ENCODE results near the gene MIA3.

Gene MIA3

GRCh38 chr1:222582099-222582774 is 35.7 kb upstream of the MIA3 start:
- Histone ChIP-seq H3K79me1 (replicated peaks; ENCODE audit: low read length, poor library complexity, severe bottlenecking) (peaks cover 13% of the 10 kb centered on the region), H3K36me3 (ENCODE audit: control insufficient read depth in 1 of 2, insufficient read depth in 2 of 2, low read depth in 1 of 2, low read length in 2 of 2) (peaks cover 4 to 60% of the 10 kb centered on the region in 2 experiments), H2AK5ac (ENCODE audit: low read length, severe bottlenecking) (no peak overlapping the region), H3K27ac (ENCODE audit: low read length, poor library complexity, severe bottlenecking) (no peak overlapping the region), H2BK12ac (ENCODE audit: low read length in 2 of 2) (no peak overlapping the region), H3K9ac (ENCODE audit: low read length) (peak overlapping the region; percentile 3), H2BK5ac (ENCODE audit: low read depth, low read length, poor library complexity, severe bottlenecking) (no peak overlapping the region), H4K91ac (ENCODE audit: low read length) (no peak overlapping the region), H3K4me2 (ENCODE audit: low read length, poor library complexity, severe bottlenecking) (no peak overlapping the region), H3K18ac (ENCODE audit: low read depth in 1 of 2, low read length in 2 of 2) (no peak overlapping the region), H3K4ac (ENCODE audit: low read depth in 1 of 2, low read length in 2 of 2) (no peak overlapping the region), H4K8ac (ENCODE audit: low read length) (no peak overlapping the region), H3K14ac (ENCODE audit: low read length in 2 of 2) (no peak overlapping the region), H3K9me3 (ENCODE audit: control insufficient read depth, low read length) (no peaks in the 10 kb centered on the region), H3K4me1 (ENCODE audit: control insufficient read depth, insufficient read depth, low read depth, low read length) (no peaks in the 10 kb centered on the region), H3K27me3 (ENCODE audit: control insufficient read depth in 1 of 2, insufficient read depth in 1 of 2, low read length in 2 of 2) (no peaks in the 10 kb centered on the region), H3K4me3 (ENCODE audit: insufficient read depth in 1 of 2, low read depth in 1 of 2, low read length in 2 of 2) (no peak overlapping the region), H3K23ac (ENCODE audit: low read length in 2 of 2) (no peak overlapping the region), H2BK120ac (ENCODE audit: low read depth, low read length) (no peak overlapping the region), H2BK15ac (ENCODE audit: low read depth, poor library complexity, severe bottlenecking) (no peak overlapping the region), H2AFZ (ENCODE audit: low read depth, low read length) (no peak overlapping the region)
- DNase-seq: no peak
- WGBS: 71% methylated on average over 3 of the region's 4 CpGs

- no peak overlapping the region for H2BK5ac ChIP-seq (ENCODE audit: low read depth, low read length, poor library complexity, severe bottlenecking)
- 97% methylated on average over 5 of the region's 5 CpGs for WGBS
- peaks cover 13% of the 10 kb centered on the region for H3K79me1 ChIP-seq (replicated peaks; ENCODE audit: low read length, poor library complexity, severe bottlenecking)
- no peak overlapping the region for H3K27ac ChIP-seq (ENCODE audit: low read length, poor library complexity, severe bottlenecking)
- no peak overlapping the region for H2BK12ac ChIP-seq (ENCODE audit: low read length in 2 of 2)
- H2BK120ac ChIP-seq (ENCODE audit: low read depth, low read length): no peak overlapping the region
- no peaks in the 10 kb centered on the region for H3K27me3 ChIP-seq (ENCODE audit: control insufficient read depth in 1 of 2, insufficient read depth in 1 of 2, low read length in 2 of 2)
- no peak overlapping the region for H4K8ac ChIP-seq (ENCODE audit: low read length)
- H2AK5ac ChIP-seq (ENCODE audit: low read length, severe bottlenecking): no peak overlapping the region
- H3K23ac ChIP-seq (ENCODE audit: low read length in 2 of 2): no peak overlapping the region
- H3K4me2 ChIP-seq (ENCODE audit: low read length, poor library complexity, severe bottlenecking): no peak overlapping the region
- H2BK15ac ChIP-seq (ENCODE audit: low read depth, poor library complexity, severe bottlenecking): no peak overlapping the region
- peaks cover 4 to 61% of the 10 kb centered on the region in 2 experiments for H3K36me3 ChIP-seq (ENCODE audit: control insufficient read depth in 1 of 2, insufficient read depth in 2 of 2, low read depth in 1 of 2, low read length in 2 of 2)
- no peak overlapping the region for H3K18ac ChIP-seq (ENCODE audit: low read depth in 1 of 2, low read length in 2 of 2)
- H3K14ac ChIP-seq (ENCODE audit: low read length in 2 of 2): no peak overlapping the region
- H3K4me3 ChIP-seq (ENCODE audit: insufficient read depth in 1 of 2, low read depth in 1 of 2, low read length in 2 of 2): no peak overlapping the region
- no peak overlapping the region for H2AFZ ChIP-seq (ENCODE audit: low read depth, low read length)
- H3K4me1 ChIP-seq (ENCODE audit: control insufficient read depth, insufficient read depth, low read depth, low read length): no peaks in the 10 kb centered on the region
- no peak overlapping the region for H3K4ac ChIP-seq (ENCODE audit: low read depth in 1 of 2, low read length in 2 of 2)
- no peak for DNase-seq
- H3K9ac ChIP-seq (ENCODE audit: low read length): no peak overlapping the region
- H3K9me3 ChIP-seq (ENCODE audit: control insufficient read depth, low read length): no peaks in the 10 kb centered on the region
- no peak overlapping the region for H4K91ac ChIP-seq (ENCODE audit: low read length)
These were observed 34.8 kb upstream of the MIA3 start for GRCh38 chr1:222583079-222583478.

- Histone ChIP-seq H3K4me1 (ENCODE audit: control insufficient read depth, insufficient read depth, low read depth, low read length) (peaks cover 3% of the 10 kb centered on the region), H2BK12ac (ENCODE audit: low read length in 2 of 2) (no peak overlapping the region), H3K14ac (ENCODE audit: low read length in 2 of 2) (no peak overlapping the region), H3K4me2 (ENCODE audit: low read length, poor library complexity, severe bottlenecking) (no peak overlapping the region), H3K36me3 (ENCODE audit: control insufficient read depth in 1 of 2, insufficient read depth in 2 of 2, low read depth in 1 of 2, low read length in 2 of 2) (peaks cover 4 to 48% of the 10 kb centered on the region in 2 experiments), H2BK5ac (ENCODE audit: low read depth, low read length, poor library complexity, severe bottlenecking) (no peak overlapping the region), H3K4ac (ENCODE audit: low read depth in 1 of 2, low read length in 2 of 2) (no peak overlapping the region), H4K8ac (ENCODE audit: low read length) (no peak overlapping the region), H2BK120ac (ENCODE audit: low read depth, low read length) (no peak overlapping the region), H3K27ac (ENCODE audit: low read length, poor library complexity, severe bottlenecking) (no peak overlapping the region), H3K18ac (ENCODE audit: low read depth in 1 of 2, low read length in 2 of 2) (no peak overlapping the region), H2AK5ac (ENCODE audit: low read length, severe bottlenecking) (no peak overlapping the region), H3K23ac (ENCODE audit: low read length in 2 of 2) (no peak overlapping the region), H3K9ac (ENCODE audit: low read length) (no peak overlapping the region), H3K27me3 (ENCODE audit: control insufficient read depth in 1 of 2, insufficient read depth in 1 of 2, low read length in 2 of 2) (no peaks in the 10 kb centered on the region), H3K79me1 (replicated peaks; ENCODE audit: low read length, poor library complexity, severe bottlenecking) (peaks cover 17% of the 10 kb centered on the region), H3K4me3 (ENCODE audit: insufficient read depth in 1 of 2, low read depth in 1 of 2, low read length in 2 of 2) (no peak overlapping the region), H2AFZ (ENCODE audit: low read depth, low read length) (no peak overlapping the region), H2BK15ac (ENCODE audit: low read depth, poor library complexity, severe bottlenecking) (no peak overlapping the region), H3K9me3 (ENCODE audit: control insufficient read depth, low read length) (no peaks in the 10 kb centered on the region), H4K91ac (ENCODE audit: low read length) (no peak overlapping the region)
- 100% methylated on average over 1 of the region's 2 CpGs for WGBS
- no peak for DNase-seq
These were observed 31.1 kb upstream of the MIA3 start for GRCh38 chr1:222586842-222587241.

- Histone ChIP-seq H2BK120ac (ENCODE audit: low read depth, low read length) (no peak overlapping the region), H2BK15ac (ENCODE audit: low read depth, poor library complexity, severe bottlenecking) (no peak overlapping the region), H3K23ac (ENCODE audit: low read length in 2 of 2) (no peak overlapping the region), H3K4me3 (ENCODE audit: insufficient read depth in 1 of 2, low read depth in 1 of 2, low read length in 2 of 2) (peak overlapping the region in 1 of 2 experiments; percentile 89), H3K27ac (ENCODE audit: low read length, poor library complexity, severe bottlenecking) (no peak overlapping the region), H3K14ac (ENCODE audit: low read length in 2 of 2) (no peak overlapping the region), H3K79me1 (replicated peaks; ENCODE audit: low read length, poor library complexity, severe bottlenecking) (peaks cover 14% of the 10 kb centered on the region), H4K8ac (ENCODE audit: low read length) (no peak overlapping the region), H3K4me1 (ENCODE audit: control insufficient read depth, insufficient read depth, low read depth, low read length) (peaks cover 3% of the 10 kb centered on the region), H4K91ac (ENCODE audit: low read length) (no peak overlapping the region), H3K36me3 (ENCODE audit: control insufficient read depth in 1 of 2, insufficient read depth in 2 of 2, low read depth in 1 of 2, low read length in 2 of 2) (peaks cover 0 to 36% of the 10 kb centered on the region in 2 experiments), H2BK5ac (ENCODE audit: low read depth, low read length, poor library complexity, severe bottlenecking) (no peak overlapping the region), H2AFZ (ENCODE audit: low read depth, low read length) (no peak overlapping the region), H3K4me2 (ENCODE audit: low read length, poor library complexity, severe bottlenecking) (no peak overlapping the region), H2AK5ac (ENCODE audit: low read length, severe bottlenecking) (no peak overlapping the region), H3K9ac (ENCODE audit: low read length) (peak overlapping the region; percentile 94), H3K4ac (ENCODE audit: low read depth in 1 of 2, low read length in 2 of 2) (no peak overlapping the region), H3K9me3 (ENCODE audit: control insufficient read depth, low read length) (no peaks in the 10 kb centered on the region), H3K27me3 (ENCODE audit: control insufficient read depth in 1 of 2, insufficient read depth in 1 of 2, low read length in 2 of 2) (no peaks in the 10 kb centered on the region), H2BK12ac (ENCODE audit: low read length in 2 of 2) (no peak overlapping the region), H3K18ac (ENCODE audit: low read depth in 1 of 2, low read length in 2 of 2) (no peak overlapping the region)
- 93% methylated on average over 1 of the region's 1 CpG for WGBS
- no peak for DNase-seq
These were observed 29.8 kb upstream of the MIA3 start for GRCh38 chr1:222588135-222588534.

Data from mesenchymal stem cell (in vitro differentiated cells and primary cell).